Endometrial microvascular endothelial cells (primary cell): Measurements from ENCODE around the gene CDC14B. TPM values are rescaled to one million over a fixed set of nuclear protein-coding genes. Genes with fewer than 3 reads are reported as not detected.
"Not testable (repeated sequence)": the region's sequence is repeated elsewhere in the genome, so short reads cannot be mapped to it uniquely, and the experiment has no call there.

ENCODE experiments used
- in situ Hi-C: cut with HindIII; loops from 2 replicates; pipeline ENCODE4 v1.10.0; 2017; ENCODE audit warnings: low sequenced_read_pairs, low pct_unique_long_range_greater_than_20kb; ENCODE audit errors: inconsistent ontology term
- total RNA-seq: library from RNA; depleted of rRNA; stranded (reverse); fragments of >200 nt; gene quantifications from one replicate; pipeline ENCODE4 v1.2.3, GENCODE V29; 2015; ENCODE audit errors: inconsistent ontology term

CDC14B gene
- total RNA-seq, 1 donor from 2014 or later, result 1.6 TPM

GRCh38 chr9:96636368-96636767 is 16.7 kb upstream of the CDC14B start:
- in situ Hi-C loops, result no loop called here

- in situ Hi-C loops, result not testable (repeated sequence)
These were observed 13.9 kb upstream of the CDC14B start for GRCh38 chr9:96633579-96633978.

- in situ Hi-C loops, result no loop called here
These were observed 7.3 kb upstream of the CDC14B start for GRCh38 chr9:96626912-96627311.

GRCh38 chr9:96621618-96622017 is 2.0 kb upstream of the CDC14B start:
- in situ Hi-C loops, result no loop called here

GRCh38 chr9:96620832-96621269 is 1.2 kb upstream of the CDC14B start:
- in situ Hi-C loops, result no loop called here

DNA sequence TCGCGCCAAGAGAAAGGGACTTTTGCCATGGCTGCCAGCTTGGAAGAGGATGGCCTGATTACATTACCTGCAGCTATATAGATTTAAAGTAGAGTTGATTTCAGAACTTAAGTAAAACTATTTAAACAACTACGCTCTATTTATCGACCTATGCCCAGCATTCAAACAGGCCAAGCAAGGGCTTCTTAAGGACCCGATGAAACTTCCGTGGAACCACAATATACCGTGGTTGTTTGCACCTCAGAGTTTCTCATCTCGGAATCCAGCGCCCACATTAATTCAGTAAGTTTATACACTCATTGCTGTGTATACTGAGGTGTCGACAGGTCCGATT is 505 bp upstream of the CDC14B start:
- in situ Hi-C loops, result no loop called here

DNA sequence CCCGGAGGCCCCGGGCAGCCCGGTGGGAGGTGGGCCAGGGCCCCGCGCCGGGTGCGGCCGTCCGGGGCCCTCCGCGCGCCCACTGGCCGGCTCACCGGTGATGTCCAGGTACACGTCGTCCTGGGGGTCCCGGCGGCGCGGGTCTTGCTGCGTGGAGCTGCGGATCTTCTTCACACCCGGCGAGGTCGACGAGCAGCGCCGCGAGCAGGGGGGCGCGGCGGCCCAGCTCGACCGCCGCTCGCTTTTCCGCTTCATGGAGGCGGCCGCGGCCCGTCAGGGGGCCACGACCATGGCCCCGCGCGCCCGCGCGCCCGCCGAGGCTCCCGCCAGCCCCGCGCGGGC is 548 bp downstream of the CDC14B start:
- in situ Hi-C loops, result no loop called here

DNA sequence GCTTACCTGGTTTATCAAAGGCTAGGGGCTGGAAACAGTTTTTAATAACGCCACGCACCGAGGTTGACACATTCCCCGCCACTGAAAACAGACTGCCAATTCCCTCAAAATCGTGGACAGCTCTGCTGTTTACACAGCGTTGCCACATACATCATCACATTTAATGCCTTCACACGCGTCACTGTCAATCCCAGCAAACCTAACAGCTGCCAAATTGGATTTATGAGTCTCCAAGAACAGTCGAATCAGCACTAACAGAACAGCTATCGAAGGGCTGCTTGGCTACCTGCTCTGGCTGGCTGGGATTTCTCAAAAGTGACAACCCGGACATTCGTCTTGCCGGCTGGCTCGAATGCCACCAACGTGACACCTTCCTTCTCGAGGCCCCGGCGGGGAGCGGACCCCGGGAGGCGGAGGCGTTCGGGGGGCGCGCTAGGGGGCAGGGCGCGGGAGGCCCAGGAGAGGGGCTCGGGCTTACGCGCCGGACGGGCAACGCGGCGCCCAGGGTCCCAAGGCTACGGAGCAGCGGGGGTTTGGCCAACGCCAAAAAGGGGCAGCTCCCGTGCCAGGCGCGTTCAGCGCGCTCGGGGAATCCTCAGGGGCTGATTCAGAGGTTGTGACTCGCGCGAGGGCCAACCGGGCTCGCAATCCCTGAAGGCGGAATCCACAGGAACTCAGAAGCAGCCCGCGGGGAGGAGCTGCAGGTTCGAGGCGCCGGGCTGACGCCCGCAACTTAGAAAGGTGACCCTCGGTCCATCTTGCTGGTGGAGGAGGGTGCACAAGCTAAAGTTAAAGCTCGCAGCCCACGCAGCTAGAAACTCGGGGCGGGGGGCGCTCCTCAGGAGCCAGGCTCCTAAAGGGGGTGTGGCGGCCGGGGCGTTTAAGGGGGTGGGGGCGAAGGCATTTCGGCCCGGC is 1.2 kb downstream of the CDC14B start:
- in situ Hi-C loops, result no loop called here

DNA sequence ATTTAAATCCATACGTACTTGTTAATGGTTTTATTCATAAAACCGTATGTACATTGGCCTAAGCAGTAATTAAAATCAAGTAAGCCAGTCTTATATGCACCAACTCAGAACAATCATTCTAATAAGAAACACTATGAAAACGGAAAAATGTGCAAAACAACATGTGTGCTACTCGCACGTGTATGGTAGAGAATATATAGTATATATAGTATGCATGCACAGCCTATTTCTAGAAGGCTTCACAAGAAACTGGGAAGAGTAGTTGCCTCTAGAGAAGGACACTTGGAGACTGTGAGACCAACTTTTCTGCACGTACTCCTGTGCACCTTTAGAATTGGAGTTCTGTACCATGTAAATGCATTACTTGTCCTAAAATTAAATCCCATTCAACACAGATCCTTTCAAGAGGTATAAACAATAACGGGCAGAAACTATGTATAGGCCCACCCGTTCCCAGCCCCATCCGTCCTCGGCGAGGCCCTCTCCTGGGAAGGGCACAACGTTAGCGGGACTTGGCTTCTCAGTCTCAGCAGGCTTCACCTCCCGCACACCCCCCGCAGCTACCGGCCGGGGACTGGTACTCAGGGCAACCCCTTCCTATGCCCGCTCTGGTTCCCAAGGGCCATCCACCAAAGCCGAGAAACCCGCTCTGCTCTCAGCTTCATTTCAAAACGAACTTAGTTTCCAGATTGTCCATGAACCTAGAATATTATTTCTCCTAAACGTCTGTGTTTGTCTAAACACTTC is 2.0 kb downstream of the CDC14B start:
- in situ Hi-C loops, result no loop called here

GRCh38 chr9:96616817-96617438 is 2.7 kb downstream of the CDC14B start:
- in situ Hi-C loops, result no loop called here

DNA sequence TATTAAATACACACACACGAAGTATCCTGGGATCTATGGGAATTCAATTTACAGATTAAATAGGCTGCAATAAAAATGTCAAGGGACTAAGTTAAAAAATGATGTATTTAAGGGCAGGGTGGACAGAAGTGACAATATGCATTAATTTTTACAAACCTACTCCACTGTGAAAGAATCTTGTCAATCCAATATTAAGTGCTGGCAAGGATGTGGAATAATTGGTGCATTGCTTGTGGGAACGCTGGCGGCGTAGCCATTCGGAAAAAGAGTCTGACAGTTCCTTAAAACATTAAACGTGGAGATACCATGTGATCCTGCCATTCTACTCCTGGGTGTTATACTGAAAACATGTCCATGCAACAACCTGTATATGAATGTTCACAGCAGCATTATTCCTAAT is 4.2 kb downstream of the CDC14B start:
- in situ Hi-C loops, result no loop called here

DNA sequence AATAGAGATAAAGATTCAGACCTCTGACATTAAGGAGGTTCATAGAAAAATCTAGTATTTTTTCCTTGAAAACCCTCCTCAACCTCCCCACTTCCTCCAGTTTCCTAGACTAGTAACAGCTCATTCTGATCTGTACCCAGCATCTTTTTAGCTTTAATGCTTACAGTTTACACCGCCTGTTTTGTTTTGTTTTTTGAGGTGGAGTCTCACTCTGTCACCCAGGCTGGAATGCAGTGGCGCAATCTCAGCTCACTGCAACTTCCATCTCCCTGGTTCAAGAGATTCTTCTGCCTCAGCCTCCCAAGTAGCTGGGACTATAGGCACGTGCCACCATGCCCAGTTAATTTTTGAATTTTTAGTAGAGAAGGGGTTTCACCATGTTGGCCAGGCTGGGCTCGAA is 5.0 kb downstream of the CDC14B start:
- in situ Hi-C loops, result not testable (repeated sequence)

- in situ Hi-C loops, result no loop called here
These were observed 6.6 kb downstream of the CDC14B start for GRCh38 chr9:96612966-96613589.

DNA sequence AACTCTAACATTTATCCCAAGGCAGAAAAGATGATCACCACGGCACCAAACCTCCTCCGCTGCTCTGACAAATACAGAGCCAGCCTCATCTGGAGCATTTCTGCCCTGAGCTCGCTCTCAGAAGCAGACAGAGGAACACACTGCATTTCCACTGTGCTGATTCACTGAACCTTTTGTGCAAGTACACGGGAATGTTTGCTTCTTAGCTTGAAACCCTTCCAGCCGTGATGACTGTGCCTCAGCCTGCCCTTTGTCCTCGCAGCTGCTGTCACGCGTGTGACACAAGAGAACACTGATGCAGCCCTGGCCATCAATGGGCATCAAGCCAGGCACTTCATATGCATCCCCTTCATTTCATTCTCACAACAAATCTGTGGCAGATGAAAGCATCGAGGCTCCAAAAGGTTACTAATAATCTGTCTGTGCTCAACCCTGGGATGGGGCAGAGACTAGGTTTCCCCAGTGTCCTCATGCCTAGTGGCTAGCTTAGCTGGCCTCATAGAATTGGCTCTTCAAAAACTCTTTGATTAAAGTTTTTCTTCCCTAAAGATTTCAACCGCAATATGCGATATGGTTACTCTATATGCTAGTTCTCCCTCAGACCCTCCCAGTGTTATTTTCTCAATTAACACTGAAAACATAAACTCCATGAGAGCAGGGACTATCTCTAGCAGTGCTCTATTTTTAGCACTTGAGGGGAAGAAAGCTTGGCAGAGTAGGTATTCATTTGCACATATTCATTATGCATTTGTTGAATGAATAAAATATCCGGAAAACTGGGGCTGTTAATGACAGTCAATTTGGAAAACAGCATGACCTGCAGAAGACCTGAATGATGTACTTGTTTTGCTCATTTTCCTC is 7.3 kb downstream of the CDC14B start:
- in situ Hi-C loops, result no loop called here

- in situ Hi-C loops, result no loop called here
These were observed 8.3 kb downstream of the CDC14B start for GRCh38 chr9:96611302-96611701.

GRCh38 chr9:96609732-96610131 is 9.9 kb downstream of the CDC14B start:
- in situ Hi-C loops, result no loop called here

DNA sequence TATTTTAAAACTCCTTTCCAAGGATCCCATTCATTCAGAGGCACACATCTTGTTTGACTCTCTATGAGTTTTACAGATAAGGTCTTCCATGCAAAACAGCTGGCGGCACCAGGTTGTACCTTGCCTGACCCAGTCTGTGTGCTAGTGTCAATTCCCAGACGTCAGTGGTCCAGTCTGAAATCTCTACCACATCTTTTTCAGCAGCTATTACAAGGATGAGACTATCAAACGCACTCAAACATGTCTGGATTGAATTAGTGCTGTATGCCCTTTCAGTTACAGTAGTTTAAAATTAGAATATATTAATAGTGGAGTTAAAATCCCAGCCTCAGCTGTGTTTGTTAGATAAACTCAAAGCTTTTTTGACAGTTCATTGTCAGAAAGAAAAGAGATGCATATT is 11.7 kb downstream of the CDC14B start:
- in situ Hi-C loops, result no loop called here

- in situ Hi-C loops, result no loop called here
These were observed 14.3 kb downstream of the CDC14B start for GRCh38 chr9:96605328-96605727.

DNA sequence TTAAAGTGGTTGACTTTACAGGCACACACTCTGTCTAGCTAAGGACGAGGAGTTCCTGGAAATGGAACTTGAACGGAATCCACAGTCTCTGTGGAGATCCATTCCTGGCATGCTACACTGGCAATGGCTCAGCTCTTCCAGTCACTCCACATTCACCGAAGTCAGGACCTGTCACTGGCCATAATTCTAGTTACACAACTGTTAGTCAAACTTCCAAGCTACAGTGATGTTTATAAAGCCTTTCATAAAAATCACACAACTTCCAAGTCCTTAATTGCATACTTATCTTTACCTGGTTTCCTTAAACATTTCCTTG is 15.7 kb downstream of the CDC14B start:
- in situ Hi-C loops, result no loop called here
